Duodenal mucosa (tissue), 2 donors: ENCODE results near the gene ZNF793.

Source experiments
- H3K27ac ChIP-seq: one replicate; pipeline ENCODE4 v1.7.0; 2013; ENCODE audit warnings: low read depth, low read length
- H3K27me3 ChIP-seq, 2 donors: one replicate each; pipeline ENCODE4 v1.7.0; 2013; ENCODE audit warnings: low read length in 2 of 2, control low read depth in 1 of 2; ENCODE audit not compliant: insufficient read depth in 2 of 2, control insufficient read depth in 1 of 2
- H3K36me3 ChIP-seq, 2 donors: one replicate each; pipeline ENCODE4 v1.7.0; 2013; ENCODE audit warnings: low read length in 2 of 2, control low read depth in 1 of 2; ENCODE audit not compliant: insufficient read depth in 2 of 2, control insufficient read depth in 1 of 2
- H3K4me1 ChIP-seq, 2 donors: one replicate each; pipeline ENCODE4 v1.7.0; 2013; ENCODE audit warnings: low read length in 2 of 2, control low read depth in 1 of 2; ENCODE audit not compliant: insufficient read depth in 2 of 2, control insufficient read depth in 1 of 2
- H3K4me3 ChIP-seq, 2 donors: one replicate each; pipeline ENCODE4 v1.7.0; 2013; ENCODE audit warnings: low read length in 2 of 2, low read depth in 1 of 2
- H3K9ac ChIP-seq, 2 donors: one replicate each; pipeline ENCODE4 v1.7.0; 2013; ENCODE audit warnings: low read length in 2 of 2, low read depth in 1 of 2
- H3K9me3 ChIP-seq, 2 donors: one replicate each; pipeline ENCODE4 v1.7.0; 2013; ENCODE audit warnings: low read length in 2 of 2, control low read depth in 1 of 2; ENCODE audit not compliant: control insufficient read depth in 1 of 2

Gene ZNF793

DNA sequence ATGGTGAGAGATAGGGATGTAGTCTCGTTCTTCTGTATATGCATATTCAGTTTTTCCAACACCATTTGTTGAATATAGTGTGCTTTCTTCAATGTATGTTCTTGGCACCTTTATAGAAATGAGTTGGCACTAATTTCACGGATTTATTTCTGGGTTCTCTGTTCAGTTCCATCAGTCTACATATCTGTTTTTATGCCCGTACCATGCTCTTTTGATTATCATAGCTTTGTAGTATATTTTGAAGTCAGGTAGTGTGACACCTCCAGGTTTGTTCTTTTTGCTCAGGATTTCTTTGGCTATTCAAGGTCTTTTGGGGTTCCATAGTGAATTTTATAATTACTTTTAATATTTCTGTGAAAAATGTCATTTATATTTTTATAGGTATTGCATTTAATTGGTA lies 14.5 kb upstream of the ZNF793 start:
- Histone ChIP-seq H3K9ac (no peak overlapping the region), H3K36me3 (no peaks in the 10 kb centered on the region), H3K4me1 (no peaks in the 10 kb centered on the region), H3K4me3 (no peak overlapping the region), H3K9me3 (peaks cover 47 to 60% of the 10 kb centered on the region in 2 donors), H3K27ac (no peak overlapping the region), H3K27me3 (no peaks in the 10 kb centered on the region)

DNA sequence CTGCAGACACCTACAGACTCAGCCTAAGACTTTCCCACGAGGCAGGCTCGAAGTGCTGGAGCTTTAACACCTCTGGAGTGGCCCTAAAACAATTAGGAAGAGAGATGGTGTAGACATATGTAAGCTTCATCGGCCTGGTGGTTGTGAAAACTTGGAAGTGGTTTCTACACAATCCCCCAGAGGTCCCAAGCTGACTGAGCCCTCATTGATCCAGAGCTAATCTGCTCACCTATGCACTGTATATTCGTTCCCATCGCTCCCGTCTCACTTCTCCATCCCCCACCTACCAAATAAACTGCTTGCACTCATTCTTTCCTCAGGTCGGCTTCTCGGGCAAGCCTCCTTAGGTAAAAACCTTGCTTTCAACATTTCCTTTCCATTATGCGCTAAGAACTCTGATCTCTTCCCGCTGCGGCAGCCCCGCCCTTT lies 767 bp upstream of the ZNF793 start:
- H3K27ac ChIP-seq = peak overlapping the region; percentile 86
- H3K9me3 ChIP-seq = peaks cover 18 to 25% of the 10 kb centered on the region in 2 donors
- peak overlapping the region; percentile 92 to 95 for H3K4me3 ChIP-seq
- H3K36me3 ChIP-seq = no peaks in the 10 kb centered on the region
- H3K4me1 ChIP-seq = peaks cover 0 to 16% of the 10 kb centered on the region in 2 donors
- no peaks in the 10 kb centered on the region for H3K27me3 ChIP-seq
- peak overlapping the region; percentile 73 to 95 for H3K9ac ChIP-seq

DNA sequence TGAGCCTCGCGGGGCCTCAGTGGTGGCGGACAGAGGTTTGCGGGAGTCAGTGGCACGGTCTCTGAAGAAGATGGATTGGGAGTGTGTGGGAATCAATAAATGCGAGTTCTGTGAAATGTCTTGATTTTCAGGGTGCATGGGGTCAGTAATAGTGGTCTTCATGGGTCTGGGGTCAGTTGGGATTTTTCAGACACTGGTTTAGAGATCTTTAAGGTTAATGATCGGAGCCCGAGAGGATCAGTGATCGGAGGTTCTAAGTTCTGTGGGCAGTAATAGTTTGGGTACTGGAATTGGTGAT lies 377 bp downstream of the ZNF793 start:
- peaks cover 21 to 25% of the 10 kb centered on the region in 2 donors for H3K9me3 ChIP-seq
- no peaks in the 10 kb centered on the region for H3K36me3 ChIP-seq
- peak overlapping the region; percentile 73 to 95 for H3K9ac ChIP-seq
- H3K4me1 ChIP-seq = peaks cover 0 to 16% of the 10 kb centered on the region in 2 donors
- H3K27ac ChIP-seq = no peak overlapping the region
- H3K4me3 ChIP-seq = peak overlapping the region; percentile 92 to 95
- H3K27me3 ChIP-seq = no peaks in the 10 kb centered on the region

DNA sequence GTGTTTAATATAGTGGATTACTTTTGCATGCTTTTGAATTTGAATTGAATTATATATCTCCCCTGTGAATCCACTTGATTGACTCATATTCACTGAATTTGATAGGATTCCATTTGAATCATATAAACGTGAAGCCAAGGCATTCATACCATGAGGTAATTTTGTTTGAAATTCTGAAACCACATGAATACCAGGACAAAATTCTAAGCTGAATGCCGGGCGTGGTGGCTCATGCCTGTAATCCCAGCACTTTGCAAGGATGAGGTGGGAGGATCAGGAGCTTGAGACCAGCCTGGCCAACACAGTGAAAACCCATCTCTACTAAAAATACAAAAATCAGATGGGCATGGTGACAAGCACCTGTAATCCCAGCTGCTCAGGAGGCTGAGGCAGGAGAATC lies 4.4 kb downstream of the ZNF793 start:
- Histone ChIP-seq H3K9ac (no peak overlapping the region), H3K27me3 (no peaks in the 10 kb centered on the region), H3K4me1 (peaks cover 0 to 7% of the 10 kb centered on the region in 2 donors), H3K9me3 (peaks cover 15 to 19% of the 10 kb centered on the region in 2 donors), H3K36me3 (peaks cover 0 to 6% of the 10 kb centered on the region in 2 donors), H3K27ac (no peak overlapping the region), H3K4me3 (no peak overlapping the region)

DNA sequence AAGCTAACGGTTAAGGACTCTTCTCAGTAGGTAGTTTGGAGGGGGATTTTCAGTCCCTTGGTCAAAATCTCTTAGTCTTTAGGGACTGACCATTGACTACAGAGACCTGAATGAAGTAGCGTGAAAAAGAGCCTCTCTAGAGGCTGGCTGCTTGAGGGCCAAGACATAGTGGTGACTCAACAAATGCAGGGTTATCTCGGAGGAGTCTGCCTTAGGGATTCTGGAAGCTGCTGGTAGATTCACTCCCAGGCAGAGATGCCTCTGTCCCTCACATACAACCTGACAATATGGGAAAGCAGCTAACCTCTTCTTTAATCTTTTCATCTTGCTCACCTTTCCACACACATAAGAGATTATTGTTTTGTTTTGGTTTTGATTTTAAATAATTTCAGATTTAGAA lies 5.1 kb downstream of the ZNF793 start:
- no peak overlapping the region for H3K27ac ChIP-seq
- H3K9me3 ChIP-seq = peaks cover 15 to 16% of the 10 kb centered on the region in 2 donors
- H3K27me3 ChIP-seq = no peaks in the 10 kb centered on the region
- peaks cover 0 to 6% of the 10 kb centered on the region in 2 donors for H3K36me3 ChIP-seq
- H3K4me3 ChIP-seq = no peak overlapping the region
- H3K9ac ChIP-seq = no peak overlapping the region
- H3K4me1 ChIP-seq = peaks cover 0 to 2% of the 10 kb centered on the region in 2 donors

DNA sequence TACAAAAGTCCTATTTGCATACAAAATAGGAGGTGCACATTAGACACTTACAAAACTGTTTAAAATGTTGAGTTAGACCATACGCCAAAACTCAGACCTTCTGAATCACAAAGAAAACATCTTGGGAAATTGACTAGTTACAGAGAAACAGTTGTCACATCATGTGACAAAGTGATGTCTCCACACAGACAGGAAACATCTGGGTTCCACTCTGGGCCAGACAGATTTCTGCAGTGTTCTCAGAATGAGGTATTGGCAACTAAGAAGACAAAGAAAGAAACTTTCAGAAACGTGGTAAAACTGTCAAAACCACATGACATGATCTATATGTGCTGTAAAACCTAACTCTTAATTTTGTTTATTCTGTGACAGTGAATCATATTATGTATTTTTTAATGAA lies 6.7 kb downstream of the ZNF793 start:
- Histone ChIP-seq H3K9me3 (peaks cover 15 to 21% of the 10 kb centered on the region in 2 donors), H3K9ac (no peak overlapping the region), H3K4me1 (no peaks in the 10 kb centered on the region), H3K4me3 (no peak overlapping the region), H3K36me3 (peaks cover 0 to 6% of the 10 kb centered on the region in 2 donors), H3K27ac (no peak overlapping the region), H3K27me3 (no peaks in the 10 kb centered on the region)

- H3K9me3 ChIP-seq = peaks cover 29 to 30% of the 10 kb centered on the region in 2 donors
- H3K4me1 ChIP-seq = no peaks in the 10 kb centered on the region
- no peak overlapping the region for H3K27ac ChIP-seq
- H3K9ac ChIP-seq = no peak overlapping the region
- H3K36me3 ChIP-seq = peaks cover 6 to 18% of the 10 kb centered on the region in 2 donors
- H3K4me3 ChIP-seq = no peak overlapping the region
- no peaks in the 10 kb centered on the region for H3K27me3 ChIP-seq
Measured at GRCh38 chr19:37519890-37520289, 13.2 kb downstream of the ZNF793 start.

DNA sequence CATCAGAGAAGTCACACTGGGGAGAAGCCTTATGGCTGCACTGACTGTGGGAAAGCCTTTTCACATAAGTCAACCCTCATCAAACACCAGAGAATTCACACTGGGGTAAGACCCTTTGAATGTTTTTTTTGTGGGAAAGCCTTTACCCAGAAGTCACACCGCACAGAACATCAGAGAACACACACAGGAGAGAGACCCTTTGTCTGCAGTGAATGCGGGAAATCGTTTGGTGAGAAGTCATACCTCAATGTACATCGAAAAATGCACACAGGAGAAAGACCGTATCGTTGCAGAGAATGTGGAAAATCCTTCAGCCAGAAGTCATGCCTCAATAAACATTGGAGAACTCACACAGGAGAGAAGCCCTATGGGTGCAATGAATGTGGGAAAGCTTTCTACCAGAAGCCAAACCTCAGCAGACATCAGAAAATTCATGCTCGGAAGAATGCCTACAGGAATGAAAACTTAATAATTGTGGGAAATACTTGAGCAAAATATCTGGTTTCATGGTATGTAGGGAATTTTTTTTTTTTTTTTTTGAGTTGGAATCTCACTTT lies 30.7 kb downstream of the ZNF793 start:
- Histone ChIP-seq H3K36me3 (peaks cover 26 to 33% of the 10 kb centered on the region in 2 donors), H3K27me3 (no peaks in the 10 kb centered on the region), H3K4me1 (no peaks in the 10 kb centered on the region), H3K4me3 (peak overlapping the region in 1 of 2 donors; percentile 34), H3K9me3 (peaks cover 54 to 69% of the 10 kb centered on the region in 2 donors), H3K27ac (no peak overlapping the region), H3K9ac (no peak overlapping the region)

- Histone ChIP-seq H3K27me3 (no peaks in the 10 kb centered on the region), H3K4me3 (peak overlapping the region; percentile 63 to 65), H3K27ac (no peak overlapping the region), H3K4me1 (no peaks in the 10 kb centered on the region), H3K9me3 (peaks cover 66 to 77% of the 10 kb centered on the region in 2 donors), H3K36me3 (no peaks in the 10 kb centered on the region), H3K9ac (no peak overlapping the region)
Measured at GRCh38 chr19:37551129-37551993, 44.6 kb downstream of the ZNF793 start.

- Histone ChIP-seq H3K36me3 (peaks cover 12 to 19% of the 10 kb centered on the region in 2 donors), H3K4me1 (no peaks in the 10 kb centered on the region), H3K9me3 (peaks cover 91 to 93% of the 10 kb centered on the region in 2 donors), H3K9ac (no peak overlapping the region), H3K27ac (no peak overlapping the region), H3K4me3 (peak overlapping the region in 1 of 2 donors; percentile 11), H3K27me3 (no peaks in the 10 kb centered on the region)
Measured at GRCh38 chr19:37563518-37563917, 56.8 kb downstream of the ZNF793 start.
